Mucosa of descending colon (tissue), 3 donors: Measurements from ENCODE around the gene SGMS1. TPM values are rescaled to one million over a fixed set of nuclear protein-coding genes. Genes with fewer than 3 reads are reported as not detected.

Experiments
- ATAC-seq: fragments of 200-7000 bp; cut with Tn5 transposase; one replicate; pipeline ENCODE4 v1.9.1; 2020; ENCODE audit warnings: mild to moderate bottlenecking, moderate library complexity
- DNase-seq, 3 donors: peaks; one replicate each; pipeline ENCODE4 v3.0.0-alpha.2; 2020
- H3K36me3 ChIP-seq: fragments of 200-600 bp; one replicate; pipeline ENCODE4 v1.8.0; 2021; ENCODE audit warnings: low read depth, mild to moderate bottlenecking
- H3K4me1 ChIP-seq: fragments of 200-600 bp; one replicate; pipeline ENCODE4 v1.8.0; 2021; ENCODE audit warnings: low read depth, mild to moderate bottlenecking
- H3K4me3 ChIP-seq: fragments of 200-600 bp; one replicate; pipeline ENCODE4 v1.8.0; 2021; ENCODE audit warnings: mild to moderate bottlenecking
- H3K9me3 ChIP-seq: fragments of 200-600 bp; one replicate; pipeline ENCODE4 v1.8.0; 2021; ENCODE audit warnings: mild to moderate bottlenecking
- CTCF ChIP-seq: fragments of 200-600 bp; IDR thresholded peaks from one replicate; pipeline ENCODE4 v1.8.0; 2022; ENCODE audit warnings: antibody characterized with exemption, mild to moderate bottlenecking
- intact Hi-C, 2 donors: fragments of 100-400 bp; cut with DNase I in 1 of 2; cut with micrococcal nuclease in 1 of 2; formaldehyde crosslinking; loops; one replicate each; pipeline versions ENCODE4 v1.11.0 to v1.11.1; 2022; cut with DNase I, micrococcal nuclease
- total RNA-seq, 3 donors: library from RNA; stranded (reverse); fragmentation: NEBNext Ultra II Directional in 2 of 3; extraction: Animal tissue kit (Norgen Biotek cat#: 25700) in 2 of 3; gene quantifications; one replicate each; pipeline versions ENCODE4 v1.2.1 to v1.2.4, GENCODE V29; 2021 to 2023
- donor health status: DM: no; HTN: no; CAD: no; lungs with moderate emphysema.
- donor health status: DM: no; HTN: no; CAD: no.
- donor health status: DM: no; HTN: yes; CAD: no.

Gene SGMS1
- total RNA-seq, 3 donors from 2014 or later, result 14.4 to 28.4 (median 20.0) TPM

DNA sequence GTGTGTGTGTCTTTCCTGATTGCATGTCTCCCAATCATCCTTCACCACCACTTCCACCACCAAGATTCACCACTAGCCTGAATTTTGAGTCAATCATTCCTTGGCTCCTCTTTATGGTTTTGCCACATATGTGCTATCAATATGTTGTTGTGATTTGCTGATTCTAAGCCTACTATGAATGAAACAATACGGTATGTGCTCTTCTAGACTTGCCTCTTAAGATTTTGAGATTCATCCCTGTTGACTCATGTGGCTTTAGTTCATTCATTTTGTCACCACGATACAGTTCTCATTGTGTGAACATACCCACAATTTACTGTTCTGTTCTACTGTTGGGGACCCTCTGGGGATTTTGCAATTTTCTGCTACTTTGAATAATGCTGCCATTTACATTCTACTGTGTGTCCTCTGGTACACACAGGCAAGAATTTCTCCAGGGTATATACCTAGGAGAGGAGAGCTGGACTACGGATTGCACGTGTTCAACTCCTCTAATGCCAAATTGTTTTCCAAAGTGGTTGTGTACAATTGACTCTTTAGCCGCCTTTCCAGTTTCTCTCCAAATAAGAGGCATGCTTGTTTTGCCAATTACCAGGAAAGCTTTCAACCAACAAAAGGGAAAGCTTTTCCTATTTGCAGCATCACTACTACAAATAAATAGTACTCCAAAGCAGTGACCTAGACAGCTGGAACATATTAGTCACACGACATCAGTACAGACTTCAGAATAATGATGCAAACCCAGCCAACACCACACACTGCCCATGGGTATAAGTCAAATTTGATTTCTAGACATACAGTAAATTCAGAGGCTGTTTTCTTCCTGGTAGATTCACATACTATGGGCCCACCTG, 30.0 kb downstream of the SGMS1 start:
- intact Hi-C loops, result no loop called here
- no peak for TF ChIP-seq CTCF
- Histone ChIP-seq H3K4me3 (no peak overlapping the region), H3K4me1 (no peaks in the 10 kb centered on the region), H3K36me3 (no peaks in the 10 kb centered on the region), H3K9me3 (no peaks in the 10 kb centered on the region)
- no peak for ATAC-seq
- no peak for DNase-seq

DNA sequence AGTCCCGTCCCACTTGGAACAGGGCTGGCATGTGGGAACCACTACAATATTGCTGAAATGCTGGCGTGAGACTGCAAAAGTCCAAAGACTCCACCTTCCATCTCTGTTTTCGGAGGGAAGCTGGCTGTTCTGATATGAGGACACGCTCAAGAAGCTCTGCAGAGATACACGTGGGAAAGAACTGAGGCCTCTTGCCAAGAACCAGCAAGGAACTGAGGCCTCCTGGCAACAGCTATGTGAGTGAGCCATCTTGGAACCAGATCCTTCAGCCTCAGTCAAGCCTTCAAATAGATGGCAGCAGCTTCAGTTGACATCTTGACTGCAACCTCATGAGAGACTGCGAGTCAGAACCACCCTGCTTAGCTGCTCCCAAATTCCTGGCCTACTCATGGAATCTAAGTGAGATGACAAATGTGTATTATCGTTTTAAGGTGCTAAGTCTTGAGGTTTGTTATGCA, 30.8 kb downstream of the SGMS1 start:
- no peak for TF ChIP-seq CTCF
- no peak overlapping the region for H3K4me3 ChIP-seq
- no peaks in the 10 kb centered on the region for H3K9me3 ChIP-seq
- intact Hi-C loops, result no loop called here
- ATAC-seq, result no peak
- no peak for DNase-seq
- no peaks in the 10 kb centered on the region for H3K4me1 ChIP-seq
- H3K36me3 ChIP-seq, result no peaks in the 10 kb centered on the region

DNA sequence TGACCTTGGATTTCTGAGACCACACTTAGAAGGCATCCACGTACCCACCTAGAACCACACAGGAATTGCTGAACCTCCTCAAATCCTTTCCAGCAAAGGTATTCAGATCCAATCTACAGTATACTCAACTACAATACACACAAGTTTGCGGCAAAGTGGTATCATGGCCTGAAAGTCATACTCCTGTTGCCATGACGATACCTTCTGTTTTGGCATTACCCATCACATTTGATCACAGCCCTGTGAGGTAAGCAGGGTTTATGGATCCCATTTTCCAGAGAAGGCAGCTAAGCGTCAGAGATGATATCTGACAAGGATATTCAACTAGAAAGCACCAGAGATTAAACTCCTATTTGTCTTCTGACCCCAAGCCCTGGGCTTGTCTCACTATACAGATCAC, 32.8 kb downstream of the SGMS1 start:
- no peak for TF ChIP-seq CTCF
- no peak for ATAC-seq
- Histone ChIP-seq H3K36me3 (no peaks in the 10 kb centered on the region), H3K4me1 (no peaks in the 10 kb centered on the region), H3K9me3 (no peaks in the 10 kb centered on the region), H3K4me3 (no peak overlapping the region)
- no peak for DNase-seq
- intact Hi-C loops, result no loop called here

GRCh38 chr10:50586740-50587088, 37.0 kb downstream of the SGMS1 start:
- Histone ChIP-seq H3K36me3 (no peaks in the 10 kb centered on the region), H3K4me3 (no peak overlapping the region), H3K4me1 (no peaks in the 10 kb centered on the region), H3K9me3 (no peaks in the 10 kb centered on the region)
- ATAC-seq, result no peak
- intact Hi-C loops, result no loop called here
- DNase-seq, result no peak
- TF ChIP-seq CTCF, result no peak

- ATAC-seq (peak; percentile 51), DNase-seq (no peak)
- no peak for TF ChIP-seq CTCF
- Histone ChIP-seq H3K9me3 (no peaks in the 10 kb centered on the region), H3K4me1 (no peaks in the 10 kb centered on the region), H3K4me3 (no peak overlapping the region), H3K36me3 (no peaks in the 10 kb centered on the region)
- intact Hi-C loops, result no loop called here
These were observed 37.6 kb downstream of the SGMS1 start for GRCh38 chr10:50585921-50586739.
